ENCODE measurements around the gene SCML1. TPM values are rescaled to one million over a fixed set of nuclear protein-coding genes. Genes with fewer than 3 reads are reported as not detected.

The SCML1 gene
- total and polyA plus RNA-seq, 2 donors (not counting 1 experiment from before 2014, with no cell fraction given): 11.4 to 22.7 TPM

- no peak for TF ChIP-seq CTCF (conservative IDR thresholded peaks at IDR 0.05 in 1 of 2, IDR thresholded peaks at IDR 0.05 in 1 of 2; ENCODE audit: low read depth in 1 of 2, low read length in 2 of 2)
- no peak for TF ChIP-seq EZH2 (IDR thresholded peaks at IDR 0.05; ENCODE audit: low read length, missing control alignments)
- Histone ChIP-seq H3K27ac (ENCODE audit: insufficient read depth, low read length) (no peak overlapping the region), H4K20me1 (ENCODE audit: control insufficient read depth, extremely low read depth, insufficient read depth, low read length) (no peaks in the 10 kb centered on the region), H3K4me1 (ENCODE audit: control insufficient read depth, extremely low read depth, insufficient read depth, low read length) (no peaks in the 10 kb centered on the region), H3K4me3 (replicated peaks in 1 of 4; ENCODE audit: control extremely low read depth in 1 of 4, insufficient read depth in 1 of 4, low read depth in 3 of 4, low read length in 4 of 4) (no peak overlapping the region), H2AFZ (ENCODE audit: low read length) (no peak overlapping the region), H3K79me2 (ENCODE audit: control insufficient read depth, insufficient read depth, low read length) (no peaks in the 10 kb centered on the region), H3K36me3 (ENCODE audit: control insufficient read depth, insufficient read depth, low read length) (no peaks in the 10 kb centered on the region), H3K4me2 (ENCODE audit: extremely low read depth, insufficient read depth, low read length) (no peak overlapping the region), H3K9me3 (ENCODE audit: control insufficient read depth, insufficient read depth, low read depth, low read length) (no peaks in the 10 kb centered on the region), H3K27me3 (ENCODE audit: control insufficient read depth, insufficient read depth, low read length) (no peaks in the 10 kb centered on the region), H3K9ac (ENCODE audit: insufficient read depth, low read length) (no peak overlapping the region)
- DNase-seq (ENCODE audit: low read depth in 2 of 2): no peak
Measured at GRCh38 chrX:17718649-17719165, 18.6 kb upstream of the SCML1 start.

- Histone ChIP-seq H2AFZ (ENCODE audit: low read length) (no peak overlapping the region), H3K9ac (ENCODE audit: insufficient read depth, low read length) (no peak overlapping the region), H3K79me2 (ENCODE audit: control insufficient read depth, insufficient read depth, low read length) (no peaks in the 10 kb centered on the region), H3K27me3 (ENCODE audit: control insufficient read depth, insufficient read depth, low read length) (no peaks in the 10 kb centered on the region), H4K20me1 (ENCODE audit: control insufficient read depth, extremely low read depth, insufficient read depth, low read length) (no peaks in the 10 kb centered on the region), H3K36me3 (ENCODE audit: control insufficient read depth, insufficient read depth, low read length) (no peaks in the 10 kb centered on the region), H3K4me2 (ENCODE audit: extremely low read depth, insufficient read depth, low read length) (no peak overlapping the region), H3K27ac (ENCODE audit: insufficient read depth, low read length) (no peak overlapping the region), H3K4me1 (ENCODE audit: control insufficient read depth, extremely low read depth, insufficient read depth, low read length) (no peaks in the 10 kb centered on the region), H3K4me3 (replicated peaks in 1 of 4; ENCODE audit: control extremely low read depth in 1 of 4, insufficient read depth in 1 of 4, low read depth in 3 of 4, low read length in 4 of 4) (no peak overlapping the region), H3K9me3 (ENCODE audit: control insufficient read depth, insufficient read depth, low read depth, low read length) (no peaks in the 10 kb centered on the region)
- DNase-seq (ENCODE audit: low read depth in 2 of 2): no peak
- TF ChIP-seq CTCF (conservative IDR thresholded peaks at IDR 0.05 in 1 of 2, IDR thresholded peaks at IDR 0.05 in 1 of 2; ENCODE audit: low read depth in 1 of 2, low read length in 2 of 2) (no peak), EZH2 (IDR thresholded peaks at IDR 0.05; ENCODE audit: low read length, missing control alignments) (no peak)
Measured at GRCh38 chrX:17719711-17720110, 17.6 kb upstream of the SCML1 start.

GRCh38 chrX:17721715-17722114 is 15.6 kb upstream of the SCML1 start:
- Histone ChIP-seq H4K20me1 (ENCODE audit: control insufficient read depth, extremely low read depth, insufficient read depth, low read length) (no peaks in the 10 kb centered on the region), H3K4me3 (replicated peaks in 1 of 4; ENCODE audit: control extremely low read depth in 1 of 4, insufficient read depth in 1 of 4, low read depth in 3 of 4, low read length in 4 of 4) (no peak overlapping the region), H3K27me3 (ENCODE audit: control insufficient read depth, insufficient read depth, low read length) (no peaks in the 10 kb centered on the region), H3K9me3 (ENCODE audit: control insufficient read depth, insufficient read depth, low read depth, low read length) (no peaks in the 10 kb centered on the region), H3K27ac (ENCODE audit: insufficient read depth, low read length) (no peak overlapping the region), H3K4me1 (ENCODE audit: control insufficient read depth, extremely low read depth, insufficient read depth, low read length) (no peaks in the 10 kb centered on the region), H3K9ac (ENCODE audit: insufficient read depth, low read length) (no peak overlapping the region), H3K36me3 (ENCODE audit: control insufficient read depth, insufficient read depth, low read length) (no peaks in the 10 kb centered on the region), H3K79me2 (ENCODE audit: control insufficient read depth, insufficient read depth, low read length) (no peaks in the 10 kb centered on the region), H3K4me2 (ENCODE audit: extremely low read depth, insufficient read depth, low read length) (no peak overlapping the region), H2AFZ (ENCODE audit: low read length) (no peak overlapping the region)
- no peak for TF ChIP-seq EZH2 (IDR thresholded peaks at IDR 0.05; ENCODE audit: low read length, missing control alignments)
- TF ChIP-seq CTCF (conservative IDR thresholded peaks at IDR 0.05 in 1 of 2, IDR thresholded peaks at IDR 0.05 in 1 of 2; ENCODE audit: low read depth in 1 of 2, low read length in 2 of 2): no peak
- no peak for DNase-seq (ENCODE audit: low read depth in 2 of 2)

Data from fibroblast of lung (primary cell).